ENCODE measurements around the gene ELF4. TPM values are rescaled to one million over a fixed set of nuclear protein-coding genes. Genes with fewer than 3 reads are reported as not detected.
A peak's percentile ranks its signal among the peaks of the same experiment; 100 is the strongest.

ELF4 gene
- total and polyA plus RNA-seq, 4 experiments from 2014 or later, result 7.4 to 31.3 (median 24.2) TPM

DNA sequence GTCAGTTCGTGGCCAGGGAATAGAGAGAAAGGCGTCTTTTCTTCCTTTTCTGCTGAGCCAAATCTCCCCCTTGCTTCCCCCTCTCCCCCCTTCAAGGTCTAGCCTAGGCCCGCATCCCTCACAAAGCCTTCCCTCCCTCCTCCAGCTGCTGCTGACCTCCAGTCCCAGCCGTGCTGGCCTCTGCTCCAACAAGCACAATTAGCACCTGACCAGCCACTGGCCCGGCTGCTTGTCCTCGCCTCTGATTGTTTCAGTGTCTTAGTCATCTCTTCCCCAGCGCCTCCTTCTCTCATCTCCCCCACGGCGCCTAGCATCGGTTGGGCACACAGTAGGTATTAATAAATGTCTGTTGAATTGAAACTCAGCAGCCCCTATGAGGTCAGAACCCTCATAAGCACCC, 4.2 kb downstream of the ELF4 start:
- H3K36me3 Mint-ChIP-seq, result peaks cover 1 to 17% of the 10 kb centered on the region in 2 donors
- intact Hi-C loops (cut with micrococcal nuclease), result no loop called here
- no peaks in the 10 kb centered on the region for H3K27me3 Mint-ChIP-seq
- Histone ChIP-seq H3K36me3 (ENCODE audit: insufficient read depth, low read length) (no peaks in the 10 kb centered on the region), H3K27me3 (ENCODE audit: insufficient read depth, low read length) (no peaks in the 10 kb centered on the region), H3K27ac (ENCODE audit: low read depth, low read length) (no peak overlapping the region), H3K4me3 (ENCODE audit: low read length in 2 of 2) (no peak overlapping the region), H3K9me3 (ENCODE audit: control insufficient read depth in 1 of 2, low read length in 2 of 2) (no peaks in the 10 kb centered on the region), H3K4me1 (ENCODE audit: insufficient read depth, low read length) (peaks cover 73% of the 10 kb centered on the region)
- peaks cover 30 to 72% (median 52%) of the 10 kb centered on the region in 4 donors for H3K4me1 Mint-ChIP-seq
- no peak for DNase-seq
- ChIA-PET CTCF (ENCODE audit: partially characterized antibody) (interaction anchor here (1.1 to 1.5 kb wide), 3 partner anchors 11 to 45 kb away, joined by 3 to 5 read pairs (median 5); no protein-coding TSS in a partner anchor), POLR2A (ENCODE audit: partially characterized antibody) (interaction anchor here (2.9 to 7.1 kb wide), 2 partner anchors 9 to 65 kb away, joined by 9 to 57 read pairs; partner anchors contain the start of gene RAB33A)
- H3K9me3 Mint-ChIP-seq, result peaks cover 0 to 2% (median 0%) of the 10 kb centered on the region in 8 donors
- peak overlapping the region in 5 of 8 donors; percentile 14 to 68 (median 40) for H3K4me3 Mint-ChIP-seq
- H3K27ac Mint-ChIP-seq, result peak overlapping the region in 4 of 7 donors; percentile 39 to 93 (median 82)

- intact Hi-C loops (cut with micrococcal nuclease), result no loop called here
- no peaks in the 10 kb centered on the region for H3K27me3 Mint-ChIP-seq
- no peak for DNase-seq
- Histone ChIP-seq H3K27ac (ENCODE audit: low read depth, low read length) (no peak overlapping the region), H3K36me3 (ENCODE audit: insufficient read depth, low read length) (no peaks in the 10 kb centered on the region), H3K27me3 (ENCODE audit: insufficient read depth, low read length) (no peaks in the 10 kb centered on the region), H3K4me3 (ENCODE audit: low read length in 2 of 2) (no peak overlapping the region), H3K9me3 (ENCODE audit: control insufficient read depth in 1 of 2, low read length in 2 of 2) (no peaks in the 10 kb centered on the region), H3K4me1 (ENCODE audit: insufficient read depth, low read length) (peaks cover 82% of the 10 kb centered on the region)
- peaks cover 0 to 2% (median 0%) of the 10 kb centered on the region in 8 donors for H3K9me3 Mint-ChIP-seq
- CTCF ChIA-PET (ENCODE audit: partially characterized antibody), result interaction anchor here (1.3 to 1.9 kb wide), 3 partner anchors 11 to 44 kb away, joined by 3 to 7 read pairs (median 5); no protein-coding TSS in a partner anchor
- H3K4me3 Mint-ChIP-seq, result peak overlapping the region in 3 of 8 donors; percentile 0 to 67 (median 15)
- peak overlapping the region in 6 of 7 donors; percentile 14 to 81 (median 48) for H3K27ac Mint-ChIP-seq
- POLR2A ChIA-PET (ENCODE audit: partially characterized antibody), result interaction anchor here (0.8 to 2.9 kb wide), 3 partner anchors 11 to 66 kb away, joined by 3 to 9 read pairs (median 5); partner anchors contain the start of gene RAB33A
- H3K4me1 Mint-ChIP-seq, result peaks cover 38 to 80% (median 60%) of the 10 kb centered on the region in 4 donors
- H3K36me3 Mint-ChIP-seq, result peaks cover 4 to 20% of the 10 kb centered on the region in 2 donors
Observed at GRCh38 chrX:130105244-130105643, 5.1 kb downstream of the ELF4 start.

- peak overlapping the region in 3 of 8 donors; percentile 6 to 57 (median 46) for H3K4me3 Mint-ChIP-seq
- intact Hi-C loops (cut with micrococcal nuclease), result no loop called here
Observed at GRCh38 chrX:130103605-130104004, 6.7 kb downstream of the ELF4 start.

GRCh38 chrX:130100180-130100579, 10.1 kb downstream of the ELF4 start:
- intact Hi-C loops (cut with micrococcal nuclease), result loop anchor here (1.0 kb wide), 1 partner anchor 9 kb away; no protein-coding TSS in a partner anchor
- no peaks in the 10 kb centered on the region for H3K27me3 Mint-ChIP-seq
- Histone ChIP-seq H3K27me3 (ENCODE audit: insufficient read depth, low read length) (no peaks in the 10 kb centered on the region), H3K9me3 (ENCODE audit: control insufficient read depth in 1 of 2, low read length in 2 of 2) (no peaks in the 10 kb centered on the region), H3K4me3 (ENCODE audit: low read length in 2 of 2) (no peak overlapping the region), H3K4me1 (ENCODE audit: insufficient read depth, low read length) (peaks cover 94% of the 10 kb centered on the region), H3K36me3 (ENCODE audit: insufficient read depth, low read length) (no peaks in the 10 kb centered on the region), H3K27ac (ENCODE audit: low read depth, low read length) (peak overlapping the region; percentile 5)
- H3K4me3 Mint-ChIP-seq, result peak overlapping the region in 2 of 8 donors; percentile 49 to 59
- no peak for DNase-seq
- H3K4me1 Mint-ChIP-seq, result peaks cover 44 to 83% (median 64%) of the 10 kb centered on the region in 4 donors
- no peaks in the 10 kb centered on the region for H3K9me3 Mint-ChIP-seq
- H3K27ac Mint-ChIP-seq, result peak overlapping the region in 6 of 7 donors; percentile 66 to 86 (median 74)
- POLR2A ChIA-PET (ENCODE audit: partially characterized antibody), result interaction anchor here (4.3 to 8.2 kb wide), 2 partner anchors 9 to 14 kb away, joined by 28 to 57 read pairs; partner anchors contain the start of gene ELF4
- CTCF ChIA-PET (ENCODE audit: partially characterized antibody), result interaction anchor here (0.6 to 6.5 kb wide), 4 partner anchors 8 to 21 kb away, joined by 3 to 49 read pairs (median 5); no protein-coding TSS in a partner anchor
- H3K36me3 Mint-ChIP-seq, result peaks cover 4 to 10% of the 10 kb centered on the region in 2 donors

More at GRCh38 chrX:130103605-130104004, 6.7 kb downstream of the ELF4 start:
- H3K9me3 Mint-ChIP-seq, result peaks cover 0 to 2% (median 0%) of the 10 kb centered on the region in 8 donors
- peaks cover 4 to 16% of the 10 kb centered on the region in 2 donors for H3K36me3 Mint-ChIP-seq
- Histone ChIP-seq H3K4me3 (ENCODE audit: low read length in 2 of 2) (no peak overlapping the region), H3K27ac (ENCODE audit: low read depth, low read length) (no peak overlapping the region), H3K9me3 (ENCODE audit: control insufficient read depth in 1 of 2, low read length in 2 of 2) (no peaks in the 10 kb centered on the region), H3K4me1 (ENCODE audit: insufficient read depth, low read length) (peaks cover 93% of the 10 kb centered on the region), H3K36me3 (ENCODE audit: insufficient read depth, low read length) (no peaks in the 10 kb centered on the region), H3K27me3 (ENCODE audit: insufficient read depth, low read length) (no peaks in the 10 kb centered on the region)
- no peaks in the 10 kb centered on the region for H3K27me3 Mint-ChIP-seq
- ChIA-PET POLR2A (ENCODE audit: partially characterized antibody) (interaction anchor here (1.5 kb wide), 1 partner anchor 11 kb away, joined by 4 read pairs; no protein-coding TSS in a partner anchor), CTCF (ENCODE audit: partially characterized antibody) (no interaction called here)
- DNase-seq, result no peak
- peak overlapping the region in 4 of 7 donors; percentile 1 to 49 (median 10) for H3K27ac Mint-ChIP-seq
- H3K4me1 Mint-ChIP-seq, result peaks cover 44 to 86% (median 65%) of the 10 kb centered on the region in 4 donors

DNA sequence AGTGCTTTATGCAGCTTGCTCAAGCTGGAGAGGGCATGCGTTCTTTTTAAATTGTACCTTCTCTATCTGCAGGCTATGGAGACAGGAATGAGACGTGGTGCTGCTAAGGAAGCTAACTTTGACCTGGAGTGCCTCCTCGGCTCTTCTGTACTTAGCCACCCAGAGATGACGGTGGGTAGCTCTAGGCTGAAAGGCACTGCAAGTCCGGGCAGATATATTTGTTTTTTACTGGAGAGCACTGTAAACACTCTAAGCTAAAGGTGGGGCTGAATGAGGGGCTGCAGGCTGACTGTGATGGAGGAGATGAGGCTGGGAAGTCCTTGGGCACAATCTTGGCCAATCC, 12.1 kb downstream of the ELF4 start:
- Mint-ChIP-seq H3K36me3 (peaks cover 4 to 6% of the 10 kb centered on the region in 2 donors), H3K4me1 (peaks cover 42 to 80% (median 60%) of the 10 kb centered on the region in 4 donors), H3K27me3 (no peaks in the 10 kb centered on the region), H3K27ac (peak overlapping the region; percentile 83 to 94 (median 91)), H3K9me3 (no peaks in the 10 kb centered on the region), H3K4me3 (peak overlapping the region in 7 of 8 donors; percentile 59 to 77 (median 73))
- no peak overlapping the region for H3K4me3 ChIP-seq (ENCODE audit: low read length in 2 of 2)
- H3K4me1 ChIP-seq (ENCODE audit: insufficient read depth, low read length), result peaks cover 92% of the 10 kb centered on the region
- no peak for DNase-seq
- intact Hi-C loops (cut with micrococcal nuclease), result no loop called here
- H3K36me3 ChIP-seq (ENCODE audit: insufficient read depth, low read length), result no peaks in the 10 kb centered on the region
- CTCF ChIA-PET (ENCODE audit: partially characterized antibody), result interaction anchor here (0.7 to 6.5 kb wide), 3 partner anchors 11 to 22 kb away, joined by 3 to 49 read pairs (median 3); no protein-coding TSS in a partner anchor
- no peaks in the 10 kb centered on the region for H3K27me3 ChIP-seq (ENCODE audit: insufficient read depth, low read length)
- POLR2A ChIA-PET (ENCODE audit: partially characterized antibody), result interaction anchor here (1.6 to 8.2 kb wide), 7 partner anchors 11 to 420 kb away, joined by 4 to 57 read pairs (median 7); partner anchors contain the start of genes AIFM1 and ELF4
- peak overlapping the region; percentile 40 for H3K27ac ChIP-seq (ENCODE audit: low read depth, low read length)
- no peaks in the 10 kb centered on the region for H3K9me3 ChIP-seq (ENCODE audit: control insufficient read depth in 1 of 2, low read length in 2 of 2)

GRCh38 chrX:130097507-130098209, 12.6 kb downstream of the ELF4 start:
- H3K9me3 Mint-ChIP-seq, result no peaks in the 10 kb centered on the region
- no peaks in the 10 kb centered on the region for H3K27me3 Mint-ChIP-seq

More at GRCh38 chrX:130097507-130098209, 12.6 kb downstream of the ELF4 start:
- H3K4me3 ChIP-seq (ENCODE audit: low read length in 2 of 2), result no peak overlapping the region
- peaks cover 3 to 4% of the 10 kb centered on the region in 2 donors for H3K36me3 Mint-ChIP-seq
- intact Hi-C loops (cut with micrococcal nuclease), result no loop called here
- H3K4me3 Mint-ChIP-seq, result peak overlapping the region in 7 of 8 donors; percentile 59 to 77 (median 73)
- H3K4me1 Mint-ChIP-seq, result peaks cover 39 to 80% (median 60%) of the 10 kb centered on the region in 4 donors
- ChIA-PET CTCF (ENCODE audit: partially characterized antibody) (interaction anchor here (1.1 to 6.5 kb wide), 2 partner anchors 11 to 17 kb away, joined by 3 to 49 read pairs; no protein-coding TSS in a partner anchor), POLR2A (ENCODE audit: partially characterized antibody) (interaction anchor here (0.6 to 8.2 kb wide), 8 partner anchors 12 to 420 kb away, joined by 4 to 57 read pairs (median 6); partner anchors contain the start of genes AIFM1 and ELF4)
- peaks cover 92% of the 10 kb centered on the region for H3K4me1 ChIP-seq (ENCODE audit: insufficient read depth, low read length)
- no peaks in the 10 kb centered on the region for H3K36me3 ChIP-seq (ENCODE audit: insufficient read depth, low read length)
- DNase-seq, result peak; percentile 45 to 75 (median 47)
- H3K27ac Mint-ChIP-seq, result peak overlapping the region; percentile 83 to 94 (median 91)
- H3K9me3 ChIP-seq (ENCODE audit: control insufficient read depth in 1 of 2, low read length in 2 of 2), result no peaks in the 10 kb centered on the region
- H3K27ac ChIP-seq (ENCODE audit: low read depth, low read length), result peak overlapping the region; percentile 40
- H3K27me3 ChIP-seq (ENCODE audit: insufficient read depth, low read length), result no peaks in the 10 kb centered on the region

Measured in CD4-positive, alpha-beta memory T cell (primary cell).